HUES6 (cell line): ENCODE results near the gene CIBAR2.
A peak's percentile ranks its signal among the peaks of the same experiment; 100 is the strongest.

ENCODE experiments used
- H3K27ac ChIP-seq: 2 replicates; pipeline ENCODE4 v1.7.0; 2013; ENCODE audit warnings: low read depth, mild to moderate bottlenecking, low read length, inconsistent platforms
- H3K27me3 ChIP-seq: 2 replicates; pipeline ENCODE4 v1.6.1; 2013; ENCODE audit warnings: low read length; ENCODE audit not compliant: control insufficient read depth, insufficient read depth
- H3K36me3 ChIP-seq: 2 replicates; pipeline ENCODE4 v1.6.1; 2013; ENCODE audit warnings: low read length; ENCODE audit not compliant: control insufficient read depth, insufficient read depth
- H3K4me1 ChIP-seq: 2 replicates; pipeline ENCODE4 v1.6.1; 2013; ENCODE audit warnings: low read length; ENCODE audit not compliant: control insufficient read depth, insufficient read depth
- H3K4me3 ChIP-seq: 2 replicates; pipeline ENCODE4 v1.5.1; 2013; ENCODE audit warnings: low read depth, low read length
- H3K9ac ChIP-seq: one replicate; pipeline ENCODE4 v1.6.1; 2013; ENCODE audit warnings: mild to moderate bottlenecking, low read length
- H3K9me3 ChIP-seq: 2 replicates; pipeline ENCODE4 v1.6.1; 2013; ENCODE audit warnings: low read depth, low read length; ENCODE audit not compliant: control insufficient read depth, insufficient read depth

CIBAR2 gene

DNA sequence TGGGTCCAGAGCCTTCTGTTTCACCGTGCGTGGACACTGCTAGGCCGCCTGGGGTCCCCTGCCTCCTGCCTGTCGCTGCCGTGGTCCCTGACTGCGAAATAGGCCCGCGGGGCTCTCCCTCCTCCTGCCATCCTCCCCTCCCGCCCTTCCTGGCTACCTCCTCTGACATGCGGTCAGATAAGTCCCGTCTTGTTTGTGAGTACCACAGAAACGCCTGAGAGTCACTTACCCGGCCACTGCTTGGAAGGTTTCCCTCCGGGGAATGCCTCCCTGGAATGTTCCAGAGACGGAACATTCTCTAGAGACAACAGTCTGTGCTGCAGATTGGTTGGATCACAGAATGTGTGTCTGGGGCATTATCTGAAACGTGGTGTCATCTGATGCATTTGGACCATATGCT lies 22.7 kb downstream of the CIBAR2 start:
- Histone ChIP-seq H3K4me3 (no peak overlapping the region), H3K9ac (no peak overlapping the region), H3K4me1 (peaks cover 17% of the 10 kb centered on the region; the same call in 1 of the 2 replicates), H3K36me3 (no peaks in the 10 kb centered on the region), H3K27me3 (peaks cover 15% of the 10 kb centered on the region), H3K9me3 (no peaks in the 10 kb centered on the region), H3K27ac (no peak overlapping the region)

GRCh38 chr16:85088570-85089199 lies 23.6 kb downstream of the CIBAR2 start:
- no peaks in the 10 kb centered on the region for H3K36me3 ChIP-seq
- peaks cover 19% of the 10 kb centered on the region for H3K4me1 ChIP-seq
- H3K4me3 ChIP-seq: no peak overlapping the region
- no peaks in the 10 kb centered on the region for H3K9me3 ChIP-seq
- no peak overlapping the region for H3K27ac ChIP-seq
- peaks cover 17% of the 10 kb centered on the region for H3K27me3 ChIP-seq
- no peak overlapping the region for H3K9ac ChIP-seq

DNA sequence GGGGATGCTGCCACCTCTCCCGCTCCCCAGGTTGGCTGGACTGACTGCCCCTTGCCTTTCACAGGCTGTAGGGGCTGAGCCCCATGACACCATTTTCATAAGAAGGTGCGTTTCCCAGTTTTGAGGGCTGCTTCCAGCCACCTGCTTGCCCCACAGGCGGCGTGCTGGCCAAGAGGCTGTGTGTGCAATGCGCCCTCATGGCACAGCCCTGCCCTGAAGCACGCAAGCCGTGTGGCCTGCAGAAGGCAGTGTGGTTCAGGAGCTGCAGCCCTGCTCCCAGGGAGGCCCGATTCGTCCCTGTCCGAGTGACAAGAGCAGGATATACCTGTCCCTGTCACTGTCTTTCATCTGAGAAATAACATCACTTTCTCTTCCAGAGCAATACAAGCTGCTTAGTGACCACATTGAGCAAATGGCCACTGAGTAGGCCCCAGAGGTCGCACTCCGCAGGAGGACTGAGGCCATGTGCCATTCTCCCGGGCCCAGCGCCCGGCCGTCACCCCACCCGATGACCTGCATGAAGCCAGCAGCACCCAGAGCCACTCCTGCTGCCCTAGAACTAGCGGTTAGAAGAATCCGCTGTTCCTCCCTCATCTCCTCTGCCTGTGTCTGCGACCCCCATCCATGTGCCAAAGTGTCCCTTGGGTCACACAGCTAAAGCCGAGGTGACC lies 24.2 kb downstream of the CIBAR2 start:
- no peaks in the 10 kb centered on the region for H3K9me3 ChIP-seq
- H3K36me3 ChIP-seq: no peaks in the 10 kb centered on the region
- no peak overlapping the region for H3K9ac ChIP-seq
- no peak overlapping the region for H3K27ac ChIP-seq
- H3K4me1 ChIP-seq: peaks cover 23% of the 10 kb centered on the region
- H3K27me3 ChIP-seq: peaks cover 24% of the 10 kb centered on the region
- H3K4me3 ChIP-seq: no peak overlapping the region

GRCh38 chr16:85086347-85087291 lies 25.7 kb downstream of the CIBAR2 start:
- peaks cover 28% of the 10 kb centered on the region for H3K4me1 ChIP-seq
- H3K9me3 ChIP-seq: no peaks in the 10 kb centered on the region
- H3K4me3 ChIP-seq: no peak overlapping the region
- peaks cover 38% of the 10 kb centered on the region for H3K27me3 ChIP-seq
- no peak overlapping the region for H3K27ac ChIP-seq
- H3K36me3 ChIP-seq: no peaks in the 10 kb centered on the region
- no peak overlapping the region for H3K9ac ChIP-seq

- Histone ChIP-seq H3K27me3 (peaks cover 47% of the 10 kb centered on the region), H3K36me3 (no peaks in the 10 kb centered on the region), H3K4me3 (no peak overlapping the region), H3K9ac (no peak overlapping the region), H3K9me3 (no peaks in the 10 kb centered on the region), H3K4me1 (peaks cover 33% of the 10 kb centered on the region), H3K27ac (no peak overlapping the region)
Observed at GRCh38 chr16:85085721-85086120, 26.6 kb downstream of the CIBAR2 start.

DNA sequence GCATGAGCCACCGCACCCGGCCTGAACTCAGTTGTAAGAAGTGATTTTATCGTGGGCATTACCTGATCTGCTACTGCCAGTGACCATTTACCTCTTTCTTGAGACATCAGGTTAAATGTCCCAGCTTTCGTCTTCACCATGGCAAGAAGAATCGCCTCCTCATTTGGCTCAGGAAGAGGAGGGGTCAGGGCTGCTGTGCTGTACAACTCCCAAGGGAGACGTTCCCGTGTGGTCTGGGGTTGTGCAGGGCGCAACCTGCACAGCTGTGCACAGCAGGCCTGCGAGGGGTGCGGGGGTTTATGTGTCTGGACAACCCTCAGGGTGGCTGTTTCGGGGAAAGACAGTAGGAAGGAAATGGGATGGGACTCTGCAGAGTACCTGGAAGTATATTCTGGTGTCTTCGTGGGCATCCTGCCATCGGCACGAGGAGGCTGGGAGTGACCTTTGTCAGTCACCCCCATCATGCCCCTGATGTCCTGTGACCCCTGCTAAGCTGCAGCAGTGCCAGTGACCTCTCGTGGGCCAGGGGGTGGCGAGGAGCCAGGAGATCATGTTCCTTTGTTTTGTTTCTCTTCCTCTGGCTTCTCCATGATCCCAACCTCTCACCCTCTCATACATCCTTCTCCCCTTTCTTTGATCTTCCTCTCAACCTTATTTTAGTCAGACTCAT lies 27.3 kb downstream of the CIBAR2 start:
- peaks cover 47% of the 10 kb centered on the region for H3K27me3 ChIP-seq
- H3K9me3 ChIP-seq: no peaks in the 10 kb centered on the region
- peaks cover 33% of the 10 kb centered on the region for H3K4me1 ChIP-seq
- H3K36me3 ChIP-seq: no peaks in the 10 kb centered on the region
- no peak overlapping the region for H3K27ac ChIP-seq
- H3K4me3 ChIP-seq: no peak overlapping the region
- H3K9ac ChIP-seq: no peak overlapping the region

GRCh38 chr16:85083051-85083639 lies 29.1 kb downstream of the CIBAR2 start:
- Histone ChIP-seq H3K27ac (peak overlapping the region; percentile 13; the same call in 1 of the 2 replicates), H3K36me3 (no peaks in the 10 kb centered on the region), H3K4me1 (peaks cover 33% of the 10 kb centered on the region), H3K9ac (peak overlapping the region; percentile 43), H3K4me3 (peak overlapping the region; percentile 32), H3K27me3 (peaks cover 50% of the 10 kb centered on the region), H3K9me3 (no peaks in the 10 kb centered on the region)

GRCh38 chr16:85082173-85083050 lies 29.9 kb downstream of the CIBAR2 start:
- peak overlapping the region; percentile 13; the same call in 1 of the 2 replicates for H3K27ac ChIP-seq
- no peaks in the 10 kb centered on the region for H3K9me3 ChIP-seq
- peaks cover 54% of the 10 kb centered on the region for H3K27me3 ChIP-seq
- H3K4me1 ChIP-seq: peaks cover 34% of the 10 kb centered on the region
- peak overlapping the region; percentile 24 for H3K9ac ChIP-seq
- H3K36me3 ChIP-seq: no peaks in the 10 kb centered on the region
- H3K4me3 ChIP-seq: peak overlapping the region; percentile 32

DNA sequence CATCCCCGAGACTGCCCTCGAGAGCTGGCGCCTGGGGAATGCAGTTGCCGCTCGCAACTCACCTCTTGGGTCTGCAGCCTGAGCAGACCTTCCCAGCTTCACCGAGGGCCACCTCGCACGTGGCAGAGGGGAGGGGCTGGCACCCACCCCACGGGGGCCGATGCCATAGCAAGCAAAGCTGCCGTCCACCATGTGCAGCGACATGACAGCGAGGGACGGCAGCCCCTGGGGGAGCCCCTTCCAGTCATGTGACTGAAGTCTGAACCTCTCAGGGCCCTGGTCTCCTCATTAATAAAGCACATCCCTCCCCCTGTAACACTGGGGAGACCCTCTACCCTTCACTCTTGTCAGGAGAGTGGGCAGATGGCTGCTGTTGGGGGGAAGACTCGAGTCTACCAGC lies 30.5 kb downstream of the CIBAR2 start:
- Histone ChIP-seq H3K4me1 (peaks cover 36% of the 10 kb centered on the region), H3K27me3 (peaks cover 54% of the 10 kb centered on the region), H3K36me3 (no peaks in the 10 kb centered on the region)

GRCh38 chr16:85081038-85081437 lies 31.2 kb downstream of the CIBAR2 start:
- Histone ChIP-seq H3K9ac (no peak overlapping the region), H3K27ac (no peak overlapping the region), H3K4me1 (peaks cover 36% of the 10 kb centered on the region), H3K27me3 (peaks cover 54% of the 10 kb centered on the region), H3K36me3 (no peaks in the 10 kb centered on the region), H3K9me3 (no peaks in the 10 kb centered on the region), H3K4me3 (no peak overlapping the region)

More for the DNA sequence above, 30.5 kb downstream of the CIBAR2 start:
- H3K9ac ChIP-seq: peak overlapping the region; percentile 9
- no peaks in the 10 kb centered on the region for H3K9me3 ChIP-seq
- H3K4me3 ChIP-seq: no peak overlapping the region
- no peak overlapping the region for H3K27ac ChIP-seq
